Fibroblast of lung (primary cell): Measurements from ENCODE around the gene ZNF750. TPM values are rescaled to one million over a fixed set of nuclear protein-coding genes. Genes with fewer than 3 reads are reported as not detected.

Source experiments
- DNase-seq, 2 donors: peaks; one replicate each; pipeline versions ENCODE4 v3.0.0 to v3.0.0-alpha.2; 2010; ENCODE audit warnings: low read depth in 2 of 2
- H2AFZ ChIP-seq: 2 replicates; pipeline ENCODE4 v1.5.1; 2012; ENCODE audit warnings: low read length, control low read depth, inconsistent platforms
- H3K27ac ChIP-seq: 2 replicates; pipeline ENCODE4 v1.5.1; 2011; ENCODE audit warnings: low read length, control low read depth; ENCODE audit not compliant: insufficient read depth
- H3K27me3 ChIP-seq: 2 replicates; pipeline ENCODE4 v1.5.1; 2011; ENCODE audit warnings: mild to moderate bottlenecking, low read length; ENCODE audit not compliant: control insufficient read depth, insufficient read depth
- H3K36me3 ChIP-seq: 2 replicates; pipeline ENCODE4 v1.5.1; 2011; ENCODE audit warnings: low read length; ENCODE audit not compliant: control insufficient read depth, insufficient read depth
- H3K4me1 ChIP-seq: 2 replicates; pipeline ENCODE4 v1.5.1; 2011; ENCODE audit warnings: low read length; ENCODE audit not compliant: control insufficient read depth, insufficient read depth; ENCODE audit errors: extremely low read depth
- H3K4me2 ChIP-seq: 2 replicates; pipeline ENCODE4 v1.5.1; 2011; ENCODE audit warnings: low read length, control low read depth; ENCODE audit not compliant: insufficient read depth; ENCODE audit errors: extremely low read depth
- H3K4me3 ChIP-seq, 4 experiments: fragments of 200-600 bp in 1 of 4; sonication (generic) in 1 of 4; replicated peaks in 1 of 4; 2 replicates each; pipeline ENCODE4 v1.5.1; 2011 to 2016; ENCODE audit warnings: low read length in 4 of 4, low read depth in 3 of 4, mild to moderate bottlenecking in 3 of 4, control low read depth in 2 of 4, inconsistent platforms in 1 of 4, mixed read lengths in 1 of 4; ENCODE audit not compliant: insufficient read depth in 1 of 4; ENCODE audit errors: control extremely low read depth in 1 of 4
- H3K79me2 ChIP-seq: 2 replicates; pipeline ENCODE4 v1.5.1; 2012; ENCODE audit warnings: mild to moderate bottlenecking, low read length, inconsistent platforms; ENCODE audit not compliant: control insufficient read depth, insufficient read depth
- H3K9ac ChIP-seq: 2 replicates; pipeline ENCODE4 v1.5.1; 2011; ENCODE audit warnings: mild to moderate bottlenecking, low read length, control low read depth; ENCODE audit not compliant: insufficient read depth
- H3K9me3 ChIP-seq: 2 replicates; pipeline ENCODE4 v1.5.1; 2012; ENCODE audit warnings: low read depth, low read length; ENCODE audit not compliant: control insufficient read depth, insufficient read depth
- H4K20me1 ChIP-seq: 2 replicates; pipeline ENCODE4 v1.5.1; 2011; ENCODE audit warnings: low read length; ENCODE audit not compliant: control insufficient read depth, insufficient read depth; ENCODE audit errors: extremely low read depth
- EZH2 ChIP-seq: IDR thresholded peaks from 2 replicates; pipeline ENCODE4 v1.5.1; 2012; ENCODE audit warnings: low read length, control low read depth, mild to moderate bottlenecking; ENCODE audit errors: missing control alignments
- polyA plus RNA-seq, 2 donors: library from polyadenylated mRNA; depleted of rRNA in 1 of 2; stranded (reverse) in 1 of 2; unstranded in 1 of 2; fragments of >200 nt; gene quantifications; 2 replicates each; pipeline ENCODE4 v1.2.1, GENCODE V29; 2011 to 2012; ENCODE audit warnings: missing spikeins in 1 of 2
- total RNA-seq: library from RNA; depleted of rRNA; stranded (reverse); fragments of >200 nt; gene quantifications from 2 replicates; pipeline ENCODE4 v1.2.1, GENCODE V29; 2014
- TF ChIP-seq, protein P1 (sequence below), 2 donors: IDR thresholded peaks in 1 of 2; conservative IDR thresholded peaks in 1 of 2; 1 replicate in 1 of 2; 2 replicates in 1 of 2; pipeline ENCODE4 v1.5.1; 2011 to 2012; ENCODE audit warnings: low read length in 2 of 2, control low read depth in 1 of 2, inconsistent platforms in 1 of 2, low read depth in 1 of 2, mild to moderate bottlenecking in 1 of 2

The ZNF750 gene
- total and polyA plus RNA-seq, 2 donors (not counting 1 experiment from before 2014, with no cell fraction given): not detected

DNA sequence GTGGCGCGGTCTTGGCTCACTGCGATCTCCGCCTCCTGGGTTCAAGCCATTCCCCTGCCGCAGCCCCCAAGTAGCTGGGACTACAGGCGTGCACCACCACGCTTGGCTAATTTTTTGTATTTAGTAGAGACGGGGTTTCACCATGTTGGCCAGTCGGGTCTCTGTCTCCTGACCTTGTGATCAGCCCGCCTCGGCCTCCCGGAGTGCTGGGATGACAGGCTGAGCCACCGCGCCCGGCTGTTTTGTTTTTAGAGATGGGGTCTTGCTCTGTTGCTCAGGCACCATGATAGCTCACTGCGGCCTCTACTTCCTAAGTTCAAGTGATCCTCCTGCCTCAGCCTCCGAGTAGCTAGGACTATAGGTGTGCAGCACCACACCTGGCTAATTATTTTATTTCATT, 27.2 kb downstream of the ZNF750 start:
- Histone ChIP-seq H3K27me3 (no peaks in the 10 kb centered on the region), H3K27ac (no peak overlapping the region), H3K4me3 (no peak overlapping the region), H3K9me3 (no peaks in the 10 kb centered on the region), H3K79me2 (no peaks in the 10 kb centered on the region), H3K9ac (no peak overlapping the region), H3K4me2 (no peak overlapping the region), H4K20me1 (no peaks in the 10 kb centered on the region), H3K4me1 (no peaks in the 10 kb centered on the region), H2AFZ (no peak overlapping the region), H3K36me3 (peaks cover 8% of the 10 kb centered on the region)
- TF ChIP-seq, protein P1, sequence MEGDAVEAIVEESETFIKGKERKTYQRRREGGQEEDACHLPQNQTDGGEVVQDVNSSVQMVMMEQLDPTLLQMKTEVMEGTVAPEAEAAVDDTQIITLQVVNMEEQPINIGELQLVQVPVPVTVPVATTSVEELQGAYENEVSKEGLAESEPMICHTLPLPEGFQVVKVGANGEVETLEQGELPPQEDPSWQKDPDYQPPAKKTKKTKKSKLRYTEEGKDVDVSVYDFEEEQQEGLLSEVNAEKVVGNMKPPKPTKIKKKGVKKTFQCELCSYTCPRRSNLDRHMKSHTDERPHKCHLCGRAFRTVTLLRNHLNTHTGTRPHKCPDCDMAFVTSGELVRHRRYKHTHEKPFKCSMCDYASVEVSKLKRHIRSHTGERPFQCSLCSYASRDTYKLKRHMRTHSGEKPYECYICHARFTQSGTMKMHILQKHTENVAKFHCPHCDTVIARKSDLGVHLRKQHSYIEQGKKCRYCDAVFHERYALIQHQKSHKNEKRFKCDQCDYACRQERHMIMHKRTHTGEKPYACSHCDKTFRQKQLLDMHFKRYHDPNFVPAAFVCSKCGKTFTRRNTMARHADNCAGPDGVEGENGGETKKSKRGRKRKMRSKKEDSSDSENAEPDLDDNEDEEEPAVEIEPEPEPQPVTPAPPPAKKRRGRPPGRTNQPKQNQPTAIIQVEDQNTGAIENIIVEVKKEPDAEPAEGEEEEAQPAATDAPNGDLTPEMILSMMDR (conservative IDR thresholded peaks at IDR 0.05 in 1 of 2, IDR thresholded peaks at IDR 0.05 in 1 of 2; ENCODE audit: low read depth in 1 of 2, low read length in 2 of 2): no peak
- TF ChIP-seq EZH2: no peak
- DNase-seq: no peak

DNA sequence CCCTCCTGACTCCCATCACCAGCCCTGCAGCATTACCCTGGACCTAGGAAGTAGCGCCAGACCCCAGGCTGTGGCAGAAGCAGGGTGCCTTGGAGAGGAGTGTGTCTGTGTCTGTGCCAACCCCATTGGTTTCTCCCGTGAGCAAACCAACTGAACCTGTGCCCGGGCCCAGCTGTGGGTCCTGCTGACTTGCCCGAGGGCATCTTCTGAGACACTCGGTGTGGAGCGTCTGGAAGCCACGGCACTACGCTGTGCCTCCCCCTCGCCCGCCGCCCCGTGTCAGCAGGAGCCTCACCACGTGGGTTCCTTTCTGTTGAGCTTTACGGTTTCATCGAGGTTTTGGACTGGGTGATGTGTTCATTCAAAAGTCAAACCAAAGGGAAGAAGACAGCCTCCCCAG, 27.8 kb downstream of the ZNF750 start:
- DNase-seq: no peak
- H3K4me2 ChIP-seq: no peak overlapping the region
- TF ChIP-seq, protein P1 (conservative IDR thresholded peaks at IDR 0.05 in 1 of 2, IDR thresholded peaks at IDR 0.05 in 1 of 2; ENCODE audit: low read depth in 1 of 2, low read length in 2 of 2): no peak
- no peak for TF ChIP-seq EZH2
- H3K4me1 ChIP-seq: no peaks in the 10 kb centered on the region
- no peaks in the 10 kb centered on the region for H3K27me3 ChIP-seq
- no peak overlapping the region for H2AFZ ChIP-seq
- H3K27ac ChIP-seq: no peak overlapping the region
- H3K4me3 ChIP-seq: no peak overlapping the region
- H3K36me3 ChIP-seq: peaks cover 10% of the 10 kb centered on the region
- H4K20me1 ChIP-seq: no peaks in the 10 kb centered on the region
- H3K9ac ChIP-seq: no peak overlapping the region
- no peaks in the 10 kb centered on the region for H3K79me2 ChIP-seq
- no peaks in the 10 kb centered on the region for H3K9me3 ChIP-seq

DNA sequence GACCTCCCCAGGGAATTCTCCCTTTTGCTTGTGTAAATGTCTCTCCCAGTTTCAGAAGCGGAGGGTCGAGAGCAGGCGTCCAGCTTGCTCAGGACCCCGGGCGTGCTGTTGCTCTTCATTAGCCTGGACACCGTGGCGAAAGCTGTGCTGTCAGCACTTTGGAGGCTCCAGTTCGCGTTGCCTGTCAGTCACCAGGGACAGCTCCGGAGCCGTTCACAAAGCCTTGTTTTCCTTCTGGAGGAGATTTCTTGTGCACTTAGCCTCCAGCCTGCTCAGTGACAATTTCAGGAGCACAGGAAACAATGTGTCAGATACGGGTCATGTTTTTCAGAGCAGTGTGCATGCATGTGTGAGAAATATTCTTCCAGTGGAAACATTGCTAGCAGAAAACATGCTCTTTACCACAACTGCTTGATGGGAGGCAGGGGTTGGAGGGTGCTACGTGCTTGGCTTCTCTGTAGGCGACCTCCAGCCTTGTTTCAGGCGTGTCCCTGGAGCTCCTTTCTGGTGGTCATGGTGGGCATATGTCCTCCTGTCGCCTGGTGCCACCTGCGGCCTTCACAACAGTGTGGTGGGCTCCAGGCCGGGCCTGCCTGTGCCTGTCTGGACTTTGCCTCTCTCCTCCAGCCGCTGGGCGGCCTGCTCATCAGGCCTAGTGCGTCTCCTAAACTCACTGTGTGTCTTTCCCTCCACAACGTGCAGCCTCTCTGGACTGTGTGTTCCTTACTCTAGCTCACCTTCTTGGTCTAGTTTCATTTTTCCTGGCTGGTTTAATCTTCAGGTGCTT, 29.0 kb downstream of the ZNF750 start:
- no peaks in the 10 kb centered on the region for H3K4me1 ChIP-seq
- H3K27ac ChIP-seq: no peak overlapping the region
- H3K9me3 ChIP-seq: no peaks in the 10 kb centered on the region
- H3K4me2 ChIP-seq: no peak overlapping the region
- H3K27me3 ChIP-seq: no peaks in the 10 kb centered on the region
- no peak overlapping the region for H3K4me3 ChIP-seq
- DNase-seq: no peak
- TF ChIP-seq, protein P1 (conservative IDR thresholded peaks at IDR 0.05 in 1 of 2, IDR thresholded peaks at IDR 0.05 in 1 of 2; ENCODE audit: low read depth in 1 of 2, low read length in 2 of 2): no peak
- no peak for TF ChIP-seq EZH2
- no peaks in the 10 kb centered on the region for H4K20me1 ChIP-seq
- H3K9ac ChIP-seq: no peak overlapping the region
- H2AFZ ChIP-seq: no peak overlapping the region
- H3K36me3 ChIP-seq: peaks cover 9% of the 10 kb centered on the region
- no peaks in the 10 kb centered on the region for H3K79me2 ChIP-seq
